ELR (cell line): ENCODE measurements around the gene TCN2.
"Not testable (repeated sequence)": the region's sequence is repeated elsewhere in the genome, so short reads cannot be mapped to it uniquely, and the experiment has no call there.

Source experiments
- DNase-seq: peaks from one replicate; pipeline ENCODE4 v3.0.0-alpha.2; 2015; ENCODE audit warnings: low read depth

Gene TCN2

DNA sequence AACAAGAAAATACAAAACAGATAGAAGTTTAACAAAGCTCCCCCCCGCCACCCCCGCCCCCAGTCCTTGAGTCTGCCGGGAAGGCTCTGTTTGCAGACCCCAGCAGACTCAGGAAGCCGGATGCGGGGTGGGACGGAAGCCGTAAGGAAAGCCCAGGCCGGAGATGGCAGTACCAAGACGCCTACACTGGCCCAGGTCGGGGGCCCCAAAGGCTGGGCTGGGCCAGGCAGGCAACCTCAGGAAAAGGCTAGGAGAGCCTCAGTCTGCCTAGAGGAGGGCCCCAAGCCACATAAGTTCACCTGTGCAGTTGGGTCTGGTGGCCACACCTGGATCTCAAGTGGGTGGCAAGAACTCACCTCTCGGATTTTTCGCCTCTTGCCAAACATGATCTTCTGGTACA lies 28.5 kb upstream of the TCN2 start:
- no peak for DNase-seq

GRCh38 chr22:30580896-30581295 lies 26.1 kb upstream of the TCN2 start:
- no peak for DNase-seq

GRCh38 chr22:30582051-30582450 lies 24.9 kb upstream of the TCN2 start:
- no peak for DNase-seq

DNA sequence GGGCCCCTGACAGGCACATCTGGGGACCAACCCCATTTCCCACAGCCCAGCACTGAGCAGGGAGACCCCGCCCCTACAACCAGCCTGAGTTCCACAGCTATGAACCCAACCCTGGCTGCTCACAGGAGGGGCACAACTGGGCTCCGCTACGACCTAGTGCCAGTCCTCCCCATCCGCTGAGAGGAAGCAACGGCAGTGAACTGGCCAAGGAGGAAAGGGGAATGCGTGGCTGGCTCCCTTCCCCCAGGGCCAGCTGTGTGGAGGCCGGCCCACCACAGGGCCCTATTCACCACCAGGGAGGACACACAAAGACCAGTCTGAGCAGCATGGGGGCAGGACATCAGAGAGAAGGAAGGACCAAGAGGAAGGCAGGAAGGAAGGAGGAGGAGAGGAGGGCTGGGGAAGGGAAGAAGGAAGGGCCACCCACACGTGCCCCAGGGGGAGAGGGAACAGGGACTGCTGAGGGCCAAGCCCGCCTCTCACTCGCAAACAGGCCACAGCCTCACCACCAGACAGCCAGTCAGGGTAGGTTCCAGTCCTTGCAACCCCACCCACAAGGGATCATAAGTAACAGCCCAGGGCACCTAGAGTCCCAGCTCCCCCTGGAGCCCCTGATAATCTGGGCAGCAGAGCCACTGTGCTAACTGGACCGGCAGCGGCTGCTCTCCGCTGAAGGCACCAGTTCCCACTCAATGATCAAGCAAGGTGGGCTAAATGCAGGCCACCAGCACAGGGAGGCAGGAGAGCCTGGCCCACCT lies 24.0 kb upstream of the TCN2 start:
- no peak for DNase-seq

- no peak for DNase-seq
Observed at GRCh38 chr22:30584441-30584840, 22.5 kb upstream of the TCN2 start.

DNA sequence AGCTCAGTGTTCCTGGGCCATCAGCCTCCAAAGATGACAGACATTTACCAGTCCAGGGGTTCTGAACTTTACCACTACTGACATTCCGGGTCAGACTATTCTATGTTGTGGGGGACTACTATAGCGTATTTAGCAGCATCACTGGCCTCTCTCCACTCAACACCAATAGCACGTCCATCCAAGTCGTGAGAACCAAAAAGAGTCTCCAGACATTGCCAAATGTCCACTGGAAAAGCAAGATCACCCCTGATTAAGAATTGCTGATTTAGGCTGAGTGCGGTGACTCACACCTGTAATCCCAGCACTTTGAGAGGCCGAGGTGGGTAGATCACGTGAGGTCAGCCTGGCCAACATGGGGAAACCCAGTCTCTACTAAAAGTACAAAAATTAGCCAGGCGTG lies 20.6 kb upstream of the TCN2 start:
- no peak for DNase-seq

DNA sequence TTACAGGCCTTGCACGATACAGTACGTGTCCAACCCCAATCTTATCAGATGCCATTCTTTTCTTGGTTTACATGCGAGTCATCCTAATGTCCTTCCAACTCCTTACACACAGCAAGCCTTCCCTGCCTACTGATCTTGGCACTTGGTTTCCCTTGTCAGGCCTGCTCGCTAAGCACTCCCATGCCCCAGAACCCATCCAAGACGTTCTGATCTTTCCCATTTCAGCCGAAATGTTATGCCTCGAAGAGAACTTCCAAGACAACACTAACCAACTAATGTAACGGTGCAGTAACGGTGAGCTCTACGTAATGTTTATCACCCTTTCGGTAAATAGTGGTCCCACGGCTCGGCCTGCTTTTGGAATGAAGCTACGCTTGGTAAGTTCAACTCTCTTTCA lies 15.8 kb upstream of the TCN2 start:
- peak; percentile 59 for DNase-seq

DNA sequence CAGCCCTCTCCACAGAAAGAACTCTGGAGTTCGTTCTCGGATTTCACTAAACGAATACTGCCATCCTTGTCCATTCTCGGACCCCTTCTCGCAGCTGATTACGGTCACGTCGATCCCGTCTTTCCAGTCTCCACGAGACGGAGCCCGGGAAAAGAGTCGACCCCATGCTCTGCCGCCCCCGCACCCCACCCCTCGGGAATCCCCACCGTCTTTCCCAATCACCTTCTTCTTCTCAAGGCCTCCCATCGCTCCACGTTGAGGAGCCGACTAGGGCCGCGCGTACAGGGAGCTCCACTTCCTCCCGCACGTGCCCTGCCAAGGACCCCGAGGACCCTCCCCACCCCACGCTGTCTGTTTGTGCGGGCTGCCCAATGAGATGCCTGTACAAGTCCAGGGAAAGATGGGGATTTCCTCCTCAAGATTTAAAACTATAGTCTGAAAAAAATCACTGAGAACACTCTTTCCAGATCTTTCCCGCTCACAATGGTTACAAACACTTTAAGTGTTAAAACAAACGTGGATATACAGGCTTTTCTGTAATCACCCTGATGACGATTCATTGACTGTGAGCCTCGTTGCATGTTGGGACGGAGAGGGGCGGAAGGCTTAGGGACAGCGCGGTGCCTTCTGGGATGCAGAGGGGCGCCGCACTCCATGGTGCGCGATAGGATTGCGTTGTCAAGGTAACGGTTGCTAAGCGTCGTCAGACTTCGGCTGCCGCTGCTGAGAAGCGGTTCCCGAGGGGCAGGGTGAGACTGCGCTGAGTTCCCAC lies 15.2 kb upstream of the TCN2 start, which contains the start of gene PES1:
TSS of gene PES1 (minus strand) at position 323 of the 772 bp plus-strand sequence. CDS start at position 246, 77 bp downstream.
- peak; percentile 100 for DNase-seq

GRCh38 chr22:30592360-30592713 lies 14.6 kb upstream of the TCN2 start:
- not testable (repeated sequence) for DNase-seq

DNA sequence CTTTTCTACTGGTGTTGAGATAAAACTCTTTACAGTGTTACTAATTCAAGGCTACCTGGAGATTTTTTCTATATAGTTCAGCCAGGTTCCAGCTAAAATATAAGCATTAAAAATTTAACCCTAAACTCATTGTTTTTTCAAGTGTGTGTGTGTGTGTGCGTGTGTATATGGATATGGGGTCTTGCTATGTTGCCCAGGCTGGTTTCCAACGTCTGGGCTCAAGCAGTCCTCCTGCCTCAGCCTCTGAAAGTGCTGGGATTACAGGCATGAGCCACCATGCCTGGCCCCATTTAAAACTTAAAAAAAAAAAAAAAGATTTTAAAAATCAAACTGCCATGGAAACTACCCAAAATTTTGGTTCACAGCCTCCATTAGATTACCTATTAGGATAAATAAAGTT lies 10.8 kb upstream of the TCN2 start:
- DNase-seq = no peak

DNA sequence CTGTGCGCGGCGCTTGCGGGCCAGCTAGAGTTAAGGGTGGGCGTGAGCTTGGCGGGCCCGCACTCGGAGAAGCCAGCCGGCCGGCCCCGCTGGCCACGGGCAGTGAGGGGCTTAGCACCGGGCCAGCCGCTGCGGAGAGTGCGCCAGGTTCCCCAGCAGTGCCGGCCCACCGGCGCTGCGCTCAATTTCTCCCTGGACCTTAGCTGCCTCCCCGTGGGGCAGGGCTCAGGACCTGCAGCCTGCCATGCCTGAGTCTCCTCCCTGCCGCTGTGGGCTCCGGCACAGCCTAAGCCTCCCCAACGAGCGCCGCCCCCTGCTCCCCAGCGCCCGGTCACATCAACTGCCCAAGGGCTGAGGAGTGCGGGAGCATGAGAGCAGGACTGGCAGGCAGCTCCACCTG lies 10.1 kb upstream of the TCN2 start:
- DNase-seq = no peak

DNA sequence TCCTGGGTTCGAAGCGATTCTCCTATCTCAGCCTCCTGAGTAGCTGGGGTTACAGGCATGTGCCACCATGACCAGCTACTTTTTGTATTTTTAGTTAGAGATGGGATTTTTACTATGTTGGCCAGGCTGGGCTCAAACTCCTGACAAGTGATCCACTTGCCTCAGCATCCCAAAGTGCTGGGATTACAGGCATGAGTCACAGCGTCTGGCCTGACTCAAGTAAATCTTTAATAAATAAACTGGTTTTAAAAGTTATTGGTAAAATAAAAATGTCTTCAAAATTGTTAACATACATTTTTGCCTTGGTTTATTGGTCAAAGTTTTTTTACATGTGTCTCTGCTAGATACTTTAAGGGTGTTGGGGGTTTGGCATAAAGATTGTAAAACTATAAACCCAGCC lies 8.0 kb upstream of the TCN2 start:
- DNase-seq = no peak

- no peak for DNase-seq
Observed at GRCh38 chr22:30600921-30601320, 6.1 kb upstream of the TCN2 start.

- DNase-seq = no peak
Observed at GRCh38 chr22:30601464-30601863, 5.5 kb upstream of the TCN2 start.

GRCh38 chr22:30602049-30602448 lies 4.9 kb upstream of the TCN2 start:
- peak; percentile 61 for DNase-seq

DNA sequence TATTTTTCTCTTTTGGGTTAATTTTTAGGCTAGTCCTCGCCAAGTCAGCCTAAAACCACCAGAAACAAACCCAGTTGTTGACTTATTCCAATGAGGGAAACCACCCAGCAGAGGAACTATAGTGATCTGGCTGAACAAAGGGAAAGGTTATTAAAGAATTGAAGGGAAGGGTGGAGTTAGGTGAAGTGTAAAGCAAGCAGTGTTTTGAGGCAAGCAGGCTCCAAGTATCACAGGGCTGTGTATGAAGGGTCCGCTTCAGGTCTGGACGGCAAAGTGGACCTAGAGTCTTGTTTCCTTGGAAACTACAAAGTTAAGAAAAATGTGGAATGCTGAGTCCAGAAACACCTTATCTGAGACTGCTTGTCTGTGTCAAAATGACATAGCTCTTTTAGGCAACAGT lies 3.2 kb upstream of the TCN2 start:
- DNase-seq = no peak

GRCh38 chr22:30604723-30605122 lies 2.3 kb upstream of the TCN2 start:
- DNase-seq = no peak

DNA sequence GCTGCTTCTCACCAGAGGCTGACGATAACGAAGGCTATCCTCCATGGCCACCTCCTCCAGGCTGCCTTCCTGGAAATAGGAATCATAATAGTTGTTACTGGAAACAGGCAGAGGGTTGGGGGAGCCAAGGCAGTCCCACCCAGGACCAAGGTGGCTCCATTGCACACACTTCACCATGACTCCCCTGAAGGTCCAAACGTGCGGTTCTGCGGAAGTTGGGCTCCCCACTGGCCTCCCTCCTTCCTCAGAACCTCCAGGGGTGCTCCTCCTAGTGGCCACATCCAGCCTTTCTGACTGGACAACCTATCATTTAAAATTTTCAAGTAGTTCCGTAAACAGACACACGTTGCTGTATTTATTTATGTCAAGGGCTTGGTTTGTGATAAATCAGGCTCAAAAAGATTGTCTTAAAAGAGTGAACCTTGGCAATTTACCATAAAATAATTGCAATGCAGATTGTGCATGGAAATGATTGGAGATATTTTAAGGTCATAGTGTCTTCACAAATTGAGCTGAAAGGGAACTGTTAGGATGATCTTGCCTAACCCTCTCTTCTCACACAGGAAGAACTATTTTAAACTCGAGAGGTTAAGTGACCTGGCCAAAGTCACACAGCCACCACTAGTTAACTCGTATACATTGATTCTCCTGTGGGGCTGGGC lies 1.4 kb upstream of the TCN2 start:
- DNase-seq = peak; percentile 68

GRCh38 chr22:30607300-30607930 lies 441 bp downstream of the TCN2 start:
- no peak for DNase-seq

- no peak for DNase-seq
Observed at GRCh38 chr22:30607939-30608338, 965 bp downstream of the TCN2 start.

GRCh38 chr22:30609260-30610185 lies 2.5 kb downstream of the TCN2 start:
- peak; percentile 92 for DNase-seq
